ENCODE results near the gene PRTN3.
"Not testable (repeated sequence)": the region's sequence is repeated elsewhere in the genome, so short reads cannot be mapped to it uniquely, and the experiment has no call there.

Gene PRTN3

DNA sequence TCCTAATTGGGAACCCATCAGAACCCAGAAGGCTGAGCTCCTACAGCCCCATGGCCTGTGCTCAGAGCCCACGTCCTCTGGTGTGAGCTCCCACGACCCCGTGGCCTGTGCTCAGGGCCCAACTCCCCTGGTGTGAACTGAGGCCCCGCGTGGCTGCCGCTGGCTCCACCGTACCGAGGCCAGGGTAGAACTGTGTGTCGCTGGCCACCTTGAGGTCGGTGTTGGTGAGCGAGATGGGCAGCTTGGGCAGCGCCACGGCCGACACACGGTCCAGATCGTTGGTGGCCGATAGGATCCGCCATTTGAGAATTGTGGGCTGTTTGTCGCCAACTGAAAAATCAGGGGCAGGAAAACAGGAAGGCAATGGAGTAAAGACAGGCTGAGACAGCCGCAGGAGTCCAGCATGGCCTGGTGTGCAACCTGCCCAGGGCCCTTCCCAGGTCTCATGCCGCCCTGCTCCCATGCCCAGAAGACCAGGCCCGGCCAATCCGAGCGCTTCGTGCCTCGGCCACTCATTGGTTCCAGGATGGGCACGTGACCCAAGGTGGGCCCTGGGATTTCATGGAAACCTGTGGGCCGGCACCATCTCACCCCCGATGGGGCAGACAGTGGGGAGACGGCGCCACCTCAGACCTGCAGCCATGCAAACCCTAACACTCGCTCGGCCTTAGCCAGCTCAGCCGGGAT is 40.7 kb downstream of the PRTN3 start:
- no peak for FAIRE-seq
- DNase-seq (ENCODE audit: low spot score), result no peak

- no peak for FAIRE-seq
- no peak for DNase-seq (ENCODE audit: low spot score)
Observed at GRCh38 chr19:882871-883497, 42.2 kb downstream of the PRTN3 start.

DNA sequence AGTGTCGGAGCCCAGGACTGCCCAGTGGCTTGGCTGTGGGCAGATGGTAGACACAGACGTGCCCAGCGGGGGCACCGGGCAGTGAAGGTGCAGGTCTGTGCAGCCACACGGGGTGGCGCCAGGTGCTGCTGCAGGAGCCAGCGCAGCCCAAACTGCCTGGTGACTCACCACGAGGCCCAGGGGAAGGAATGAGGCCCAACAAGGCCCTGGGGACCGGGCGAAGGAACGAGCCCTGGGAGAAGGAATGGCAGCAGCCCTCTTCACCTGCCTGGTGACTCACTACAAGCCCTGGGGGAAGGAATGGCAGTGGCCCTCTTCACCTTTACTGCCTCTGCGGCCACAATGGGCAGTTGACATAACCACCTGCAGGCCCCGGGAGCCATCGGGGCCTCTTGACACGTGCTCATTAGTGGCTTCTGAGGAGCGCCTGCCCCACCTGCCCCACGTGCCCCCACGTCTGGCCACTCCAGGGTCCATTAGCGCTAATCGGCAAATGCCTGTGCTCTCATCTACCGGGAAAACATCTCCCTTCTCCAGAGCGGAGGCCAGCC is 42.9 kb downstream of the PRTN3 start:
- DNase-seq (ENCODE audit: low spot score) (no peak), FAIRE-seq (no peak)

GRCh38 chr19:884420-885211 is 43.8 kb downstream of the PRTN3 start:
- DNase-seq (ENCODE audit: low spot score) (no peak), FAIRE-seq (no peak)

DNA sequence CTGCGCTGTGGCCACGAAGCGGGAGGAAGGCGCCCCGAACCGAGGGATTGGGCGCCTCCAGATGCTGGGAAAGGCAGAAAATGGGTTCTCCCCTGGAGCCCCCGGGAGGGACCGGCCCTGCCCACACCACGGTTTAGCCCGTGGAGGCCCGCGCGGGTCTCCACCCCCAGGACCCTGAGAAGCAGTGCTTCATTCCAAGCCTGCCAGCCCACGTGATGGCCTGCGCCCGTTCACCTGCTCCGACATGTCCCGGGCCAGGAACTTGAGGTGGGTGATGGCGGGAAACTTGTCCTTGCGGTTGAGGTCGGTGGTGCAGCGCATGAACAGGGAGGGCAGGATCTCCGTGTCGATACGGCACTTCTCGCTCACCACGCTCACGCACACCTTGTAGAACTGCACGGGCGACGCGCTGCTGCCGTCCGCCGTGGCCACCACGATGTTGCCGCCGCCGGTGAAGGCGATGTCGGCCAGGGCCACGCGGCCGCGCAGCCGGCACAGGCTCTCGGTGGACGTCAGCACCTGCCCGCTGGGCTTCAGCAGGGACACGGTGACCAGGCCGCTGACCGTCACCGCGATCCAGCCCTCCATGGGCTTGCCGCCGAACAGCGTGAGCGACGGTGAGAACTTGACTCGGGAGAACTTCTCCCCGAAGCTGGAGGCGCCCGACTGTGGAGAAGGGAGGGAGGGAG is 44.9 kb downstream of the PRTN3 start:
- DNase-seq (ENCODE audit: low spot score) (no peak), FAIRE-seq (no peak)

- no peak for FAIRE-seq
- peak; percentile 49 for DNase-seq (ENCODE audit: low spot score)
Observed at GRCh38 chr19:887072-887471, 46.3 kb downstream of the PRTN3 start.

DNA sequence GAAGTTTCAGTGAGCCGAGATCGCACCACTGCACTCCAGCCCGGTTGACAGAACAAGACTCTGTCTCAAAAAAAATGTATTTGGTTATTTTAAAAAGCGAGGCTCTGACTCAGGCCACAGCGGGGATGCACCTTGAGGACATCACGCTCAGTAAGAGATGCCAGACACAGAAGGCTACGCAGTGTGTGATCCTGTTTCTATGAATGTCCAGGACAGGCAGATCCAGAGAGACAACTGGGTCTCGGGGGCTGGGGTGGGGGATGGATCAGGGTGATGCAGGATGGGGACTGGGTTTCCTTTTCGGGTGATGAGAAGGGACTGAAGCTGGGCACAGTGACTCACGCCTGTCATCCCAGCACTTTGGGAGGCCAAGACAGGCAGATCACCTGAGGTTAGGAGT is 46.8 kb downstream of the PRTN3 start:
- DNase-seq (ENCODE audit: low spot score) (no peak), FAIRE-seq (no peak)

GRCh38 chr19:888581-889385 is 48.0 kb downstream of the PRTN3 start:
- FAIRE-seq, result no peak
- DNase-seq (ENCODE audit: low spot score), result no peak

- no peak for DNase-seq (ENCODE audit: low spot score)
- FAIRE-seq, result no peak
Observed at GRCh38 chr19:889662-890295, 49.0 kb downstream of the PRTN3 start.

DNA sequence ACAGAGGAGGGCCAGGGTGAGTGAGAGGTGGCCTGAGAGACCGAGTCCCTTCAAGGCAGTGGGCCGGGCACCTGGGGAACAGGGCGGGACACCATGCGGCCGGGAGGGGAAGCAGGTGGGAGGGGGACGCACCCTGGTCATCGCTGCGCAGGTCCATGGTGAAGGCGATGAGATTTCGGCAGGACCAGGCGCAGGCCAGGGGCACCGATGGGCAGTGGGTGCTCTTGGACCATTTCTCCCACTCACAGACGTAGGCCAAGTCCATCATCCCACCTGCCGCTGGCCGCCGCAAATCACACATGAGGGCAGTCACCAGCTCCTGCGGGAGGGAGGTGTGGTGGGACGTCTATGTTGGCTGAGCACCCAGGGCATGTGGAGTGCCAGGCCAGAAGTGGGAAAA is 50.0 kb downstream of the PRTN3 start:
- DNase-seq (ENCODE audit: low spot score) (no peak), FAIRE-seq (no peak)

- not testable (repeated sequence) for DNase-seq (ENCODE audit: low spot score)
Observed at GRCh38 chr19:891421-892200, 50.8 kb downstream of the PRTN3 start.

DNA sequence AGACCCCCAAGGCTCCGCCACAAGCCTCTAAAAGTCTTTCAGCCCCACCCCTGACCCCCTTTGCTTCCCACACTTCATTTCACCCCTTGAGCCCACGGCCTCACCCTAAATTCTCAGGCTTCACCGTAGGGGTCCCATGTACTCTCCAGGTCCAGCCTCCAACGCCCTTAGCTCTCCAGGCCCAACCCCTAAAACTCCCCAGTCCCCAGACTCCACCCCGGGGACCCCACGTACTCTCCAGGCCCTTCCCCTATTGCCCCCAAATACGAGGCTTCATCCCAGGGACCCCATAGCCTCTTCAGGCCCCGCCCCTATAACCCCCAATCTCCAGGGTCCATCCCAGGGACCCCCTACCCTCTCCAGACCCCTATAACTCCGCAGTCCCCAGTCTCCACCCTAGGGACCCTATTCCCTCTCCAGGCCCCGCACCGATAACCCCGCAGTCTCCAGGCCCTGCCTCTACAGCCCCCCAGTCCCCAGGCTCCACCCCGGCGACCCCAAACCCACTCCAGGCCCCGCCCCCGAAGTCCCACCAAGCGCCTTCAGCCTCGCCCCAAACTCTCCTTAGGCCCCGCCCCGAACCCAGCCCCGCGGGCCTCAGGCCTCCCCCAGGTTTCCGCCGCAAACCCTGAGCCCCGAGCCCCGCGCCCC is 51.6 kb downstream of the PRTN3 start:
- FAIRE-seq (no peak), DNase-seq (ENCODE audit: low spot score) (no peak)

More at GRCh38 chr19:891421-892200, 50.8 kb downstream of the PRTN3 start:
- not testable (repeated sequence) for FAIRE-seq

DNA sequence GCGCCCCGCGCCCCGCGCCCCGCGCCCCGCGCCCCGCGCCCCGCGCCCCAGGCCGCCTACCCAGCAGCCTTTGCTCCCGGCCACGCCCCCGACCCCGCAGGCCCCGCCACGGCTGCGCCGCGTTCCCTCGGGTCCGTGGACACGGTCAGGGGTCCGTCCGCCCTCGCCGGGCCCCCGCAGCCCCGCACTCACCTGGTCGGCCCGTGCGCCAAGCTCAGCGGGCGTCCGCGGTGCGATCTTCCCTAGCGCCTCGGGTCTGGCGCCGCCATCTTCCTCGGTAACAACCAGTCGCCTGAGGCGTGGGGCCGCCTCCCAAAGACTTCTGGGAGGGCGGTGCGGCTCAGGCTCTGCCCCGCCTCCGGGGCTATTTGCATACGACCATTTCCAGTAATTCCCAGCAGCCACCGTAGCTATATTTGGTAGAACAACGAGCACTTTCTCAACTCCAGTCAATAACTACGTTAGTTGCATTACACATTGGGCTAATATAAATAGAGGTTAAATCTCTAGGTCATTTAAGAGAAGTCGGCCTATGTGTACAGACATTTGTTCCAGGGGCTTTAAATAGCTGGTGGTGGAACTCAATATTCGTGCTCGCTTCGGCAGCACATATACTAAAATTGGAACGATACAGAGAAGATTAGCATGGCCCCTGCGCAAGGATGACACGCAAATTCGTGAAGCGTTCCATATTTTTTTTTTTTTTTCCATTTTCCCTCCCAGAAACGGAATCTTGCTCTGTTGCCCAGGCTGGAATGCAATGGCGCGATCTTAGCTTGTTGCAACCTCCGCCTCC is 52.3 kb downstream of the PRTN3 start, which contains the start of the genes MED16 and RNU6-9:
MED16 (minus strand) TSS at position 294 of the 796 bp plus-strand sequence. CDS start 2,056 bp downstream, outside the sequence.
RNU6-9 (plus strand) TSS at position 591 of the 796 bp plus-strand sequence.
- DNase-seq (ENCODE audit: low spot score) (peak; percentile 87), FAIRE-seq (peak; percentile 51)

- DNase-seq (ENCODE audit: low spot score), result no peak
Observed at GRCh38 chr19:896434-896833, 55.6 kb downstream of the PRTN3 start.

GRCh38 chr19:896999-897398 is 56.2 kb downstream of the PRTN3 start:
- no peak for FAIRE-seq
- no peak for DNase-seq (ENCODE audit: low spot score)

More at GRCh38 chr19:896434-896833, 55.6 kb downstream of the PRTN3 start:
- FAIRE-seq, result no peak

DNA sequence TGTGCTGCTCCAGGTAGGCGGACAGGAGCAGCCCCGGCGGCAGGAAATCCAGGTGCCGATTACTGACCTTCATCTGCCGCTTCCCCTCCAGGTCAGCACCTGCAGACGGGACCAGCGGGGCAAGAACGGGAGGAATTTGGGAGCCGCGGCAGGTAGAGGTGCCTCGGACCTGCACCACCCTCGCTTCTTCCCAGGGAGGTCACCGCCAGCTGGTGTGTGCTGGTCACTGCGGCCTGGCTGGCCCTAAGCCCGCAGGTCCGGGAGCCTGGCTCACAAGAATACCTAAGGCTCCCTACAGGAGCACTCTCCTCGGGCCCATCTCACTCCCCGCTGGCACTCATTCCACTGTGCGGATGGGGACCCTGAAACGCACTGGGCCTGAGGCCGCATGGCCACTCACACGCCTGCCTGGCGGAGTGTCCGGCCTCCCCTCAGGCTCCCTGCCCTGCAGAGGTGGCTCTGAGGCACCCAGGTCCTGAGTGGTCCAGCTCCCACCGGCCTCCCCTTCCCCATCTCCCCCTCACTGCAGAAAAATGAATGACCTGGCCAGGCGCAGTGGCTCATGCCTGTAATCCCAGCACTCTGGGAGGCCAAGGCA is 56.7 kb downstream of the PRTN3 start:
- DNase-seq (ENCODE audit: low spot score) (no peak), FAIRE-seq (no peak)
